HepG2 (cell line): Measurements from ENCODE around the gene CCL27. TPM values are rescaled to one million over a fixed set of nuclear protein-coding genes. Genes with fewer than 3 reads are reported as not detected.

Experiments
- EP300 ChIP-seq, 3 experiments: sonication (generic) in 1 of 3; formaldehyde crosslinking in 1 of 3; IDR thresholded peaks; 2 replicates each; pipeline versions ENCODE4 v1.5.1 to v1.6.1; 2011 to 2020; ENCODE audit warnings: low read depth in 2 of 3, low read length in 2 of 3, borderline replicate concordance in 1 of 3, improper control_type of control experiment in 1 of 3, mild to moderate bottlenecking in 1 of 3, missing genetic modification reagents in 1 of 3, moderate library complexity in 1 of 3
- ISX ChIP-seq: sonication (generic); formaldehyde crosslinking; conservative IDR thresholded peaks from 2 replicates; pipeline ENCODE4 v1.5.0; 2020; ENCODE audit warnings: missing genetic modification reagents
- MIER3 ChIP-seq: IDR thresholded peaks from 2 replicates; pipeline ENCODE4 v1.6.1; 2016; ENCODE audit warnings: missing compliant biosample characterization, borderline replicate concordance
- PITX1 ChIP-seq: sonication (generic); formaldehyde crosslinking; IDR thresholded peaks from 2 replicates; pipeline ENCODE4 v1.5.1; 2020; ENCODE audit warnings: mild to moderate bottlenecking, missing genetic modification reagents
- PLRG1 ChIP-seq: fragments of 450-650 bp; conservative IDR thresholded peaks from 2 replicates; pipeline ENCODE4 v1.6.1; 2016
- ZBTB42 ChIP-seq: sonication (generic); formaldehyde crosslinking; IDR thresholded peaks from 2 replicates; pipeline ENCODE4 v1.5.0; 2020; ENCODE audit warnings: mild to moderate bottlenecking, missing genetic modification reagents
- ZNF33A ChIP-seq: sonication (generic); formaldehyde crosslinking; IDR thresholded peaks from 2 replicates; pipeline ENCODE4 v1.5.1; 2020; ENCODE audit warnings: missing genetic modification reagents, mild to moderate bottlenecking, moderate library complexity, borderline replicate concordance
- ZNF484 ChIP-seq: sonication (generic); formaldehyde crosslinking; IDR thresholded peaks from 2 replicates; pipeline ENCODE4 v1.5.1; 2020; ENCODE audit warnings: mild to moderate bottlenecking, low read depth, missing genetic modification reagents, borderline replicate concordance
- ZNF547 ChIP-seq: sonication (generic); formaldehyde crosslinking; IDR thresholded peaks from 2 replicates; pipeline ENCODE4 v1.5.1; 2020; ENCODE audit warnings: mild to moderate bottlenecking, missing genetic modification reagents
- ZNF550 ChIP-seq: sonication (generic); formaldehyde crosslinking; IDR thresholded peaks from 2 replicates; pipeline ENCODE4 v1.4.0; 2020; ENCODE audit warnings: mild to moderate bottlenecking, missing genetic modification reagents, borderline replicate concordance
- ZNF615 ChIP-seq: sonication (generic); formaldehyde crosslinking; IDR thresholded peaks from 2 replicates; pipeline ENCODE4 v1.5.0; 2020; ENCODE audit warnings: mild to moderate bottlenecking, missing genetic modification reagents, borderline replicate concordance
- ZNF703 ChIP-seq: sonication (generic); formaldehyde crosslinking; IDR thresholded peaks from 2 replicates; pipeline ENCODE4 v1.5.1; 2020; ENCODE audit warnings: missing genetic modification reagents, mild to moderate bottlenecking, moderate library complexity, borderline replicate concordance
- ZNF720 ChIP-seq: sonication (generic); formaldehyde crosslinking; IDR thresholded peaks from 2 replicates; pipeline ENCODE4 v1.4.0; 2020; ENCODE audit warnings: missing genetic modification reagents
- polyA plus RNA-seq, 8 experiments: library from polyadenylated mRNA; depleted of rRNA in 3 of 8; stranded (reverse) in 7 of 8; unstranded in 1 of 8; fragments of >200 nt; fragmentation: Illumina TruSeq in 4 of 8; extraction: Trizol in 4 of 8; gene quantifications; 2 replicates each; pipeline versions ENCODE4 v1.2.1 to v1.2.3, GENCODE V29; 2011 to 2016; ENCODE audit warnings: low read depth in 4 of 8, missing spikeins in 1 of 8, mixed read lengths in 1 of 8; ENCODE audit not compliant: insufficient read depth in 1 of 8
- total RNA-seq, 5 experiments: library from RNA; depleted of rRNA; stranded (reverse); fragments of >200 nt; fragmentation: Illumina TruSeq; extraction: Trizol; gene quantifications; 2 replicates each; pipeline ENCODE4 v1.2.3, GENCODE V29; 2016; ENCODE audit warnings: low read depth in 1 of 5
- TF ChIP-seq, protein P1 (sequence below): sonication (generic); formaldehyde crosslinking; IDR thresholded peaks from 2 replicates; pipeline ENCODE4 v1.5.0; 2020; ENCODE audit warnings: missing genetic modification reagents
- TF ChIP-seq, protein P2 (sequence below), 2 experiments: sonication (generic) in 1 of 2; formaldehyde crosslinking in 1 of 2; IDR thresholded peaks; 2 replicates each; pipeline versions ENCODE4 v1.6.1 to v1.9.0; 2014 to 2022; ENCODE audit warnings: antibody characterized with exemption in 1 of 2, borderline replicate concordance in 1 of 2, inconsistent platforms in 1 of 2, low read depth in 1 of 2, missing genetic modification reagents in 1 of 2
- TF ChIP-seq, protein P3 (sequence below): fragments of 450-650 bp; IDR thresholded peaks from 2 replicates; pipeline ENCODE4 v1.6.1; 2016
- TF ChIP-seq, protein P4 (sequence below): sonication (generic); formaldehyde crosslinking; IDR thresholded peaks from 2 replicates; pipeline ENCODE4 v1.5.0; 2020; ENCODE audit warnings: mild to moderate bottlenecking, missing genetic modification reagents
- TF ChIP-seq, protein P5 (sequence below): IDR thresholded peaks from 2 replicates; pipeline ENCODE4 v1.6.1; 2012; ENCODE audit warnings: inconsistent platforms

Gene CCL27
- total and polyA plus RNA-seq, 2 of the 13 experiments (the other 11 are each of a cell fraction or from before 2014, with no cell fraction given) = not detected

DNA sequence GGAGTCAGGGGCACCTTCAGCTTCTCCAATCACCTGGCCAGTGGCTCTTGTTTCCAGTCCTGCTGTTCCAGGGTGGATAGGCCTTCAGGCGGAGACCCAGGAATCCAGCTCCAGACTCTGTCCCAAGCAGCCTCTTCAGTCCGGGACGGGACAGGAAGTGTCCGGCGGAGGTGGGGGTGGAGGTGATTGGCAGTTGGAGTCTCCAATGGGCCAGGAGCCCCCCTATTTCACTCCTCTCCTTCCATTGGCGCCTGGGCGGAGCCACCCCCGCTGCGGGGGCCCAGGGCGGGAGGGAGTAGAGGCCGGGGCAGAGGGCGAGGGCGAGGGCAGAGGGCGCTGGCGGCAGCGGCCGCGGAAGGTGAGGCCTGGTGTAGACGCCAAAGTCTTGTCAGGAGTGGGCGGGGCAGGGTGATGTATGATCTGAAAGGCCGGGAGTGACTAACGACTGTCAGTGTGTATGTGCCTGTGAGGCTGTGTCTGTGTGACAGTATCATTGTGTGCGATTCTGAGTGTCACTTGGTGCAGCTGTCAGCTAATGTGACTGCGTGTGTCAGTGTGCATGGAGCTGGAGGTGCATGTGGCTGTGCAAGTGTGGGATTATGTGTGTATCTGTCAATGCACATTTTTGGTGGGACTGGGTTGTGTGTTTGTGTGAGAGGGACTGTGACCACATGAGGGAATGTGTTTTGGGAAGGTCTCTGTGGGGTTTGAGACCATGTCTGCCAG lies 10.4 kb downstream of the CCL27 start, which contains the start of gene IL11RA (continued):
- TF ChIP-seq ZBTB42 (CRISPR knock-in tag) (no peak), PLRG1 (no peak), ZNF547 (CRISPR knock-in tag) (peak; percentile 38; the same call in 1 of the 2 replicates), MIER3 (CRISPR knock-in tag) (no peak), ZNF33A (CRISPR knock-in tag) (0 out of 2 replicates have a peak, but pooled peaks have one; percentile 7), PITX1 (CRISPR knock-in tag) (peak; percentile 48; the same call in 1 of the 2 replicates), EP300 (IDR thresholded peaks at IDR 0.05; ENCODE audit: low read depth in 2 of 2, low read length in 2 of 2) (peak in 1 of 2 experiments; percentile 48; a peak in 1 of 4 replicates), EP300 (CRISPR knock-in tag; IDR thresholded peaks at IDR 0.05; ENCODE audit: borderline replicate concordance) (no peak), ISX (CRISPR knock-in tag) (no peak), ZNF550 (no peak), ZNF484 (CRISPR knock-in tag) (no peak), ZNF615 (CRISPR knock-in tag) (no peak), ZNF703 (CRISPR knock-in tag) (no peak), ZNF720 (CRISPR knock-in tag) (no peak)
- TF ChIP-seq, protein P1, sequence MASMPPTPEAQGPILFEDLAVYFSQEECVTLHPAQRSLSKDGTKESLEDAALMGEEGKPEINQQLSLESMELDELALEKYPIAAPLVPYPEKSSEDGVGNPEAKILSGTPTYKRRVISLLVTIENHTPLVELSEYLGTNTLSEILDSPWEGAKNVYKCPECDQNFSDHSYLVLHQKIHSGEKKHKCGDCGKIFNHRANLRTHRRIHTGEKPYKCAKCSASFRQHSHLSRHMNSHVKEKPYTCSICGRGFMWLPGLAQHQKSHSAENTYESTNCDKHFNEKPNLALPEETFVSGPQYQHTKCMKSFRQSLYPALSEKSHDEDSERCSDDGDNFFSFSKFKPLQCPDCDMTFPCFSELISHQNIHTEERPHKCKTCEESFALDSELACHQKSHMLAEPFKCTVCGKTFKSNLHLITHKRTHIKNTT (CRISPR knock-in tag) = no peak
- TF ChIP-seq, protein P2, sequence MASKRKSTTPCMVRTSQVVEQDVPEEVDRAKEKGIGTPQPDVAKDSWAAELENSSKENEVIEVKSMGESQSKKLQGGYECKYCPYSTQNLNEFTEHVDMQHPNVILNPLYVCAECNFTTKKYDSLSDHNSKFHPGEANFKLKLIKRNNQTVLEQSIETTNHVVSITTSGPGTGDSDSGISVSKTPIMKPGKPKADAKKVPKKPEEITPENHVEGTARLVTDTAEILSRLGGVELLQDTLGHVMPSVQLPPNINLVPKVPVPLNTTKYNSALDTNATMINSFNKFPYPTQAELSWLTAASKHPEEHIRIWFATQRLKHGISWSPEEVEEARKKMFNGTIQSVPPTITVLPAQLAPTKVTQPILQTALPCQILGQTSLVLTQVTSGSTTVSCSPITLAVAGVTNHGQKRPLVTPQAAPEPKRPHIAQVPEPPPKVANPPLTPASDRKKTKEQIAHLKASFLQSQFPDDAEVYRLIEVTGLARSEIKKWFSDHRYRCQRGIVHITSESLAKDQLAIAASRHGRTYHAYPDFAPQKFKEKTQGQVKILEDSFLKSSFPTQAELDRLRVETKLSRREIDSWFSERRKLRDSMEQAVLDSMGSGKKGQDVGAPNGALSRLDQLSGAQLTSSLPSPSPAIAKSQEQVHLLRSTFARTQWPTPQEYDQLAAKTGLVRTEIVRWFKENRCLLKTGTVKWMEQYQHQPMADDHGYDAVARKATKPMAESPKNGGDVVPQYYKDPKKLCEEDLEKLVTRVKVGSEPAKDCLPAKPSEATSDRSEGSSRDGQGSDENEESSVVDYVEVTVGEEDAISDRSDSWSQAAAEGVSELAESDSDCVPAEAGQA (IDR thresholded peaks at IDR 0.05; ENCODE audit: low read depth) = no peak
- TF ChIP-seq, protein P2 (CRISPR knock-in tag; IDR thresholded peaks at IDR 0.05; ENCODE audit: borderline replicate concordance) = no peak
- TF ChIP-seq, protein P3, sequence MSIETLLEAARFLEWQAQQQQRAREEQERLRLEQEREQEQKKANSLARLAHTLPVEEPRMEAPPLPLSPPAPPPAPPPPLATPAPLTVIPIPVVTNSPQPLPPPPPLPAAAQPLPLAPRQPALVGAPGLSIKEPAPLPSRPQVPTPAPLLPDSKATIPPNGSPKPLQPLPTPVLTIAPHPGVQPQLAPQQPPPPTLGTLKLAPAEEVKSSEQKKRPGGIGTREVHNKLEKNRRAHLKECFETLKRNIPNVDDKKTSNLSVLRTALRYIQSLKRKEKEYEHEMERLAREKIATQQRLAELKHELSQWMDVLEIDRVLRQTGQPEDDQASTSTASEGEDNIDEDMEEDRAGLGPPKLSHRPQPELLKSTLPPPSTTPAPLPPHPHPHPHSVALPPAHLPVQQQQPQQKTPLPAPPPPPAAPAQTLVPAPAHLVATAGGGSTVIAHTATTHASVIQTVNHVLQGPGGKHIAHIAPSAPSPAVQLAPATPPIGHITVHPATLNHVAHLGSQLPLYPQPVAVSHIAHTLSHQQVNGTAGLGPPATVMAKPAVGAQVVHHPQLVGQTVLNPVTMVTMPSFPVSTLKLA = 0 out of 2 replicates have a peak, but pooled peaks have one; percentile 5
- TF ChIP-seq, protein P4, sequence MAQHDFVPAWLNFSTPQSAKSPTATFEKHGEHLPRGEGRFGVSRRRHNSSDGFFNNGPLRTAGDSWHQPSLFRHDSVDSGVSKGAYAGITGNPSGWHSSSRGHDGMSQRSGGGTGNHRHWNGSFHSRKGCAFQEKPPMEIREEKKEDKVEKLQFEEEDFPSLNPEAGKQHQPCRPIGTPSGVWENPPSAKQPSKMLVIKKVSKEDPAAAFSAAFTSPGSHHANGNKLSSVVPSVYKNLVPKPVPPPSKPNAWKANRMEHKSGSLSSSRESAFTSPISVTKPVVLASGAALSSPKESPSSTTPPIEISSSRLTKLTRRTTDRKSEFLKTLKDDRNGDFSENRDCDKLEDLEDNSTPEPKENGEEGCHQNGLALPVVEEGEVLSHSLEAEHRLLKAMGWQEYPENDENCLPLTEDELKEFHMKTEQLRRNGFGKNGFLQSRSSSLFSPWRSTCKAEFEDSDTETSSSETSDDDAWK (CRISPR knock-in tag) = no peak
- TF ChIP-seq, protein P5, sequence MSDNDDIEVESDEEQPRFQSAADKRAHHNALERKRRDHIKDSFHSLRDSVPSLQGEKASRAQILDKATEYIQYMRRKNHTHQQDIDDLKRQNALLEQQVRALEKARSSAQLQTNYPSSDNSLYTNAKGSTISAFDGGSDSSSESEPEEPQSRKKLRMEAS = no peak; the same call in 1 of the 2 replicates
